ENCODE results near the gene BICDL2.
A peak's percentile ranks its signal among the peaks of the same experiment; 100 is the strongest.

The BICDL2 gene

GRCh38 chr16:3010510-3010909 lies 26.2 kb downstream of the BICDL2 start:
- DNase-seq (ENCODE audit: low read depth, low spot score) = no peak

- no peak for DNase-seq (ENCODE audit: low read depth, low spot score)
Measured at GRCh38 chr16:3009568-3010390, 27.0 kb downstream of the BICDL2 start.

GRCh38 chr16:3008690-3009037 lies 28.1 kb downstream of the BICDL2 start:
- DNase-seq (ENCODE audit: low read depth, low spot score) = no peak

GRCh38 chr16:3007957-3008689 lies 28.6 kb downstream of the BICDL2 start:
- DNase-seq (ENCODE audit: low read depth, low spot score) = no peak

DNA sequence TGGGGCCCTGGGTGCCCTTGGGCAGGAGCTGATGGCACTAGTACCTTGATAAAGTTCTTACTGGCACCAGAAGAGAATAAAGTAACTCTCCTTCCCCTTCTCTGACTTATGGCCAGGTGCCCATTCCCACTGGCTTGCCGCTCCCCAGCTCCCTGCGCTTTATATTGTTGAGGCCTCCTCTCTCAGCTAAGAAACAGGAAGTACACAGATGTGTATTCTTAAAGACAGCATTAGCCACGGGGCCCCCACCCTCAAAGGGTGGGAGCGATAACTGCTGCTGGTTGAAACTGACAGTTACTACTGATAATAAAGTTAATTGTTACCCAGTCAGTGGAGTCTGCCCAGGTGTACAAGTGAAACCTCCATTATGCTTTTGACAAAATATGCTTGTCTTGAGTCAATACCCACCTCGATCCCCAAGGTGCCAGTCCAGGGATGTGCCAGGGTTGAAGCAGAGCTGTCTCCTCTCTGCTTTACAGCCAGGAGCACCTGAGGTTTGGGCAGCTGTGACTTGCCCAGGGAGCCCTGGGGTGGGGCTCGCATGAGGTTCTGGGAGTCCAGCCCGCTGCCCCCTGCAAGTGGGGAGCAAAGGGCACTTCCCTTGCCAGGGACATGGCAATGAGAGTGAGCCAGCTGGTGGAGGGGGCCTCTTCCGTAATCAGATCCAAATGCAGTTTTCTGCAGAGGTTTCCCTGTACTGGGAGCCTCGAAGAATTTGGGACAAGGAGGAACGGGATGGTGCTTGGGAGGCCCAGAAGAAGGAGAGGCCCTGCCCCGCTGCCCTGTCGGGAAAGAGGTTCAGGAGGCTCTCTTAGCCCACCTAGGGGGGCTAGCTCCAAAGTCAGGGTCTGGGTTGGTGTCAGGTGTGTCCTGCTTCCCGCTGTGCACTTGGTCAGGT lies 29.4 kb downstream of the BICDL2 start:
- DNase-seq (ENCODE audit: low read depth, low spot score) = no peak

- no peak for DNase-seq (ENCODE audit: low read depth, low spot score)
Measured at GRCh38 chr16:3004781-3005284, 31.9 kb downstream of the BICDL2 start.

DNA sequence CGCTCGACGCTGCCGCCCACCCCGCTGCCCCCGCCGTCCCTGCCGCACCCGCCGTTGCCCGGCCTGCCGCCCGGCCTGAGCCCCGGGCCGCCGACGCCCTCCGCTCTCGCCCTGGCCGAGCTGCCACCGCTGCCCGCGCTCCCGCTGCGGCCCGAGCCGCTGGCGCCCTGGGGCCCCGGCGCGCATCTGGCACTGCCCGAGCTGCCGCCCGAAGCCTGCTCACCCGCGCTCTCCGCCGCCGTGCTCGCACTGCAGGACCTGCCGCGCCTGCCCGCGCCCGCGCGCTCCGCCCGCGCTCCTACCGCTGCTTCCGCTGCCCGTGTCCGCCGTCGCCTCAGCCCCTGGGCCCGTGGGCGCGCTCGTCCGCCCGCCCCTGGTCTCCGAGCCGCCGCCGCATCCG lies 32.4 kb downstream of the BICDL2 start:
- no peak for DNase-seq (ENCODE audit: low read depth, low spot score)

- peak; percentile 92 for DNase-seq (ENCODE audit: low read depth, low spot score)
Measured at GRCh38 chr16:3003582-3004270, 33.0 kb downstream of the BICDL2 start.

- no peak for DNase-seq (ENCODE audit: low read depth, low spot score)
Measured at GRCh38 chr16:3001316-3001715, 35.4 kb downstream of the BICDL2 start.

DNA sequence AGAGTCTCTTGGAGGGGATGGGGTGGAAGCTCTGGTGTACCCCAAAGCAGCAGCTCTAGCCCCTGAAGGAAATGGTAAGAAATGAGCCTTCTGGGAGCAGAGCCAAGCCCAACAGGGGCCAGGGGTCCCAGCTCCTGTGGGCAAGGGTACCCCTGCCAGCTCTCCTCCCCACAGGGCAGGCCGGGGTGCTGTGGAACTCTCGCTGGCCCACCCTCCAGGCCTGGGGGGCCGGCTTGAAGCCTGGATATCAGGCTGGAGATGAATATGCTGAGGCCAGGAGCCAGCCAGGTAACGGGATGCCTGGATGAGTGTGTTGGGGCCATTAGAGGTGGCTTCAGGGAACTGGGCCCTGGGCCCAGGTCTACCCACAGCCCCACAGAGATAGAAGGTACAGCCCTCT lies 36.2 kb downstream of the BICDL2 start:
- DNase-seq (ENCODE audit: low read depth, low spot score) = no peak

DNA sequence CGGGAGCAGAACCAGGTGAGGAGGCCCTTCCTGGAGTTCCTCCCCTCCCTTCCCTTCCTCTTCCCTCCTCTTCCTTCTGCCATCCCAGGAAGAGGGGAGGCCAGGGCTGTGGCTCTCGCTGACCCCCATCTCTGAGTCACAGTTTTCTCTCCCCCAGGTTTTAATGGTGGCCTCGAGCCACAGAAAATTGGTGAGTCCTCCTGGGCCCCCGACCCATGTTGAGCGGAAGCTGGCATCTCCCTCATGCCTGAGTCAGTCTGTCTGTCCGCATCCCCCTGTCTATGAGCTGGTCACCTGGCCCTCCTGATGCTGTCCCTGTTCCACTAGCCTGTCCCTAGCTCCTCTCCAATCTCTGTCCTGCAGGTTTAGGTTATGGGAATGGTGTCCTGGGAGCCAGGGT lies 36.8 kb downstream of the BICDL2 start:
- no peak for DNase-seq (ENCODE audit: low read depth, low spot score)

- no peak for DNase-seq (ENCODE audit: low read depth, low spot score)
Measured at GRCh38 chr16:2996298-2996697, 40.4 kb downstream of the BICDL2 start.

DNA sequence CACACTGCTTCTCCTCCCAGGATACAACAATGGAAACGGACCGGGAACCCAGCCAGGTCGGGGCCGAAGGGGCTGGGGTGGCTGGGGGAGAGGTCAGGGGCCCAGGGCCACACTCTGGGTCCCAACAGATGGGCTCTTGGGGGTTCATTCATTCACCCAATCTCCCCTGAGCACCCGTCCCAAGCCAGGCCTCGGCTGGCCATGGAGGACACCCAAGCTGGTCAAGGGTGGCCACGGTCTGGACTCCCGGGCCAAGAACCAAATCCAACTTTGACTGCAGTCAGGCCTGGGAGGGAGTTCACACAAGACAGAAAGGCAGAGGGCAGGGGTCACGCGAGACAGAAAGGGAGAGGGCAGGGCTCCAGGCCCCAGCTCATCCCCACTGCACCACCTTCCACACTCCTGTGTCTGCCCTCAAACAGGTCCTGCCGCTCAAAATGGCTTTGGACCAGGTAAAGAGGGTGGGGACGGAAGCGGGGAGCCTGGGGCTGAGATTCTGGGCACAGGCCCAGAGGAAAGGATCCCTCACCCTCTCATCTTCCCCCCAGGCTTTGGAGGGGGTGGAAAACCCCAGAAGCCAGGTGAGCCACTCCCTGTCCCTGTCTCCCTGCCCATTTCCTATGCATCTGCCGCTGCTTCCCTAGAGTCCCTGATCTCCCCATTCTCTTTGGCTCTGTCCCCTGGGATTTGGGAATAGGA lies 44.2 kb downstream of the BICDL2 start:
- DNase-seq (ENCODE audit: low read depth, low spot score) = no peak

- no peak for DNase-seq (ENCODE audit: low read depth, low spot score)
Measured at GRCh38 chr16:2991566-2992261, 45.0 kb downstream of the BICDL2 start.

GRCh38 chr16:2990891-2991290 lies 45.9 kb downstream of the BICDL2 start:
- DNase-seq (ENCODE audit: low read depth, low spot score) = no peak

DNA sequence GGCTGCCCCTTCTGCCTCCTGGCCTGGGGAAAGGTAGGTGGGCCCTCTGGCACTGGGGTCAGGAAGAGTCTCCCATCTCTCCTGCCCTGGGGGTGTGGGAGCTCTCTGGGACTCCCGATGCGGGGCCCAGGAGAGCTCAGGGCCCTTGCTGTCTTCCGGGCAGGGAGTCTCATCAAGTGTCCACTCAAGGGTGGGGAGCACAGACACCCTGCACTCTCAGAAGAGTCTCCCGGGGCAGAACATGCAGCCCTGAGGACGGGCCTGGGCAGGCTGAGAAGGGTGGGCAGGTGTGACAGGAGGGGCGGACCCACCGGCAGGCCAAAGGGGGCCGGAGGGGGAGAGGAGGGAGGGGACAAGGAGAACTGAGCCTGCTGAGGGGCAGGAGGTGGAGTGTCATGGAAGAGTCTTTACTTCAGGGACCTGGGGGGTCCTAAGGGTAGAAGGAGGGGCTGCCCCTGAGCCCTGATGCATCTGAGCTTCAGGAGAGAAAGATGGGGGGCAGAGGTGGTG lies 48.1 kb downstream of the BICDL2 start:
- no peak for DNase-seq (ENCODE audit: low read depth, low spot score)

DNA sequence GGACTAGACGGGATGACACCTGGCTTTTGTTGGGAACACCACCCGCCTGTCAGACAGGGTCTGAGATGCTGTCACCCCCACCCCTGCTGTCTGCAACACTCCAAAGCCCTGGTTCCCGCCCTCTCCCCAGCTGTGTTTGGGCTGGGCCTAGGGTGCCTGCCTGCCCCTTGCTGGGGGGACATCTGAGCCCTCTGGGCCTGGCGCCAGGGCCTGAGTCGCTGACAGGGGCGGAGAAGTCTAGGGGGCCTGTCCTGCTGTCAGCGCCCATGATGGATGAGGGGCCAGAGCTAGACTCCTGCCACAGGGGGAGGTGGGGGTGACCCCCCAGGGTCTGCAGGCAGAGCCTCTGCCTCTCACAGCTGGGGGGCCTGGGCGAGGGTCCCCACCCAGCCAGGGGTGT lies 48.9 kb downstream of the BICDL2 start:
- no peak for DNase-seq (ENCODE audit: low read depth, low spot score)

DNA sequence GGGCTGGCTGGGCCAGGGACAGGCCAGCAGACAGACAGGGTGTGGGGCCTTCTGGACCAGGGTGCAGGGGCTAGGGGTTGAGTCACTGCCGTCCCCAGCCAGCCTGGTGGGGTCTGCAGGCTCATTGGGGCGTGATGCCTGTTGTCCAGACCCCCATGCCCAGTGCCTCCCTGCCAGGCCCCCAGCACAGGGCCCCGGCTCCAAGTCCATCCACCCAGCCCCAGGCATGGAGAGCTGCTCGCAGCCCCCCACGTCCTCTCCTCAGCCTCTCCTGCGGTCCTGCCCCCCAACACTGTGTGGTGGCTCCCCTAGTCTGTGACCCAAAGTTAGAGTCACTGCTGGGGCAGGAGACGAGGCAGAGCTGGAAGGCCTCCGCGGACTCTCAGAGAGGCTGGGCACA lies 49.5 kb downstream of the BICDL2 start:
- DNase-seq (ENCODE audit: low read depth, low spot score) = no peak

DNA sequence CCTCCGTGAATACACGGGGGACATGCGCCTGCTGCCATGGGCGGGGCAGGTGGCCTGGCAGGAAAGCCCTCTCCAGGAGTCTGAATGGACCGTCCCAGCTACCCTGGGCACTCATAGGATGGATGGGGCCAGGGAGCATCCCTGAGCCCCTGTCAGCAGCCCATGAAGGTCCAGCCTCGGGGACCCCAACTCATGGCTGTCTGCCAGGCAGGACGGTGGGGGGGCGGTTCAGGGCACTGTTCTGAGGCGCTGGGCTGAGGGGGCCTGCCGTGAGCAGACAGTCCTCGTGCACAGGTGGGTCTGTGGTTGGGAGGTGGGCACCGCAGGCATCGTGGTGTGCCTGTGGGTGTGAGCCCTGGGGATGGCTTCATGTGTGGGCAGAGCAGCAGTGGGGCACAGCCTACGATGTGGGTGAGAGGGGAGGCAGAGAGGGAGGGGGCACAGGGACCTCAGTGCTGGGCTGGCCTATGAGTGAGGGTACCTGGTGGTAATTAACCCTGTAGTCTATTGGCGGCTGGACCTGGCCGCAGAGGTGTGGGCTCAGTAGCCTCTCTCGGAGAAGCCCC lies 50.0 kb downstream of the BICDL2 start:
- no peak for DNase-seq (ENCODE audit: low read depth, low spot score)

All from activated naive CD8-positive, alpha-beta T cell treated with anti-CD3 and anti-CD28 coated beads, Interleukin-2, amount 50 U/mL, for 16 hours (primary cell).